B cell (primary cell): ENCODE data around the gene RASSF1. TPM values are rescaled to one million over a fixed set of nuclear protein-coding genes. Genes with fewer than 3 reads are reported as not detected.

ENCODE experiments used
- ATAC-seq: fragments of 200-7000 bp; cut with Tn5 transposase; one replicate; pipeline ENCODE4 v1.10.0; 2021; ENCODE audit warnings: low read depth, mild to moderate bottlenecking, moderate number of reproducible peaks, moderate library complexity
- CTCF ChIA-PET: fragments of 350-600 bp; sonication (Branson Sonifier 250); formaldehyde crosslinking; loops from one replicate; lab custom pipeline; 2021; ENCODE audit warnings: antibody characterized with exemption, inconsistent platforms; lab: Charles Lee
- POLR2A ChIA-PET: fragments of 350-600 bp; sonication (Branson Sonifier 250); formaldehyde crosslinking; loops from one replicate; lab custom pipeline; 2021; ENCODE audit warnings: antibody characterized with exemption; lab: Charles Lee
- DNase-seq: peaks from one replicate; pipeline ENCODE4 v3.0.0; 2013
- H2AFZ ChIP-seq: 2 replicates; pipeline ENCODE4 v1.6.1; 2012; ENCODE audit warnings: mild to moderate bottlenecking, low read depth, low read length; ENCODE audit not compliant: insufficient read depth, poor library complexity, severe bottlenecking
- H3K27ac ChIP-seq, 2 donors: 1 replicate in 1 of 2; 2 replicates in 1 of 2; pipeline ENCODE4 v1.5.1; 2012 to 2013; ENCODE audit warnings: low read length in 2 of 2, mild to moderate bottlenecking in 2 of 2, moderate library complexity in 1 of 2
- H3K27me3 ChIP-seq, 4 experiments: fragments of 200-600 bp in 1 of 4; sonication (generic) in 1 of 4; replicated peaks in 1 of 4; 1 replicate in 2 of 4; 2 replicates in 2 of 4; pipeline versions ENCODE4 v1.6.1 to v1.7.0; 2013 to 2016; ENCODE audit warnings: low read length in 3 of 4, mild to moderate bottlenecking in 2 of 4, mixed read lengths in 1 of 4, moderate library complexity in 1 of 4; ENCODE audit not compliant: insufficient read depth in 4 of 4, control insufficient read depth in 3 of 4; ENCODE audit errors: control extremely low read depth in 1 of 4
- H3K36me3 ChIP-seq, 2 experiments: replicated peaks in 1 of 2; 1 replicate in 1 of 2; 2 replicates in 1 of 2; pipeline versions ENCODE4 v1.6.1 to v1.7.1; 2013; ENCODE audit warnings: low read length in 1 of 2; ENCODE audit not compliant: insufficient read depth in 2 of 2, control insufficient read depth in 1 of 2; ENCODE audit errors: control extremely low read depth in 1 of 2, extremely low read depth in 1 of 2
- H3K4me1 ChIP-seq, 2 donors: fragments of 200-600 bp in 1 of 2; sonication (generic) in 1 of 2; 1 replicate in 1 of 2; 2 replicates in 1 of 2; pipeline versions ENCODE4 v1.5.1 to v1.6.1; 2013 to 2017; ENCODE audit warnings: low read length in 2 of 2; ENCODE audit not compliant: control insufficient read depth in 2 of 2, insufficient read depth in 2 of 2
- H3K4me2 ChIP-seq: replicated peaks from 2 replicates; pipeline ENCODE3; 2012; ENCODE audit warnings: mild to moderate bottlenecking, low read depth, low read length; ENCODE audit not compliant: poor library complexity, severe bottlenecking
- H3K4me3 ChIP-seq, 5 experiments: fragments of 200-600 bp in 1 of 5; sonication (generic) in 1 of 5; 1 replicate in 3 of 5; 2 replicates in 2 of 5; pipeline versions ENCODE4 v1.5.1 to v1.7.0; 2011 to 2016; ENCODE audit warnings: low read length in 4 of 5, mild to moderate bottlenecking in 4 of 5, low read depth in 2 of 5, control low read depth in 1 of 5, moderate library complexity in 1 of 5; ENCODE audit not compliant: insufficient read depth in 1 of 5; ENCODE audit errors: control extremely low read depth in 1 of 5, extremely low read depth in 1 of 5
- H3K79me2 ChIP-seq: fragments of 200-600 bp; sonication (generic); one replicate; pipeline ENCODE4 v1.6.0; 2016; ENCODE audit warnings: low read length; ENCODE audit not compliant: control insufficient read depth, insufficient read depth
- H3K9ac ChIP-seq: fragments of 200-600 bp; sonication (generic); 2 replicates; pipeline ENCODE4 v1.6.1; 2017; ENCODE audit warnings: mild to moderate bottlenecking, low read length, moderate library complexity
- H3K9me3 ChIP-seq, 3 donors: one replicate each; pipeline versions ENCODE4 v1.6.1 to v1.7.1; 2013; ENCODE audit warnings: low read length in 2 of 3; ENCODE audit not compliant: control insufficient read depth in 2 of 3, insufficient read depth in 1 of 3; ENCODE audit errors: control extremely low read depth in 1 of 3
- H4K20me1 ChIP-seq: 2 replicates; pipeline ENCODE4 v1.6.0; 2012; ENCODE audit warnings: mild to moderate bottlenecking, low read length; ENCODE audit not compliant: insufficient read depth, control insufficient read depth, poor library complexity, severe bottlenecking
- H3K27ac Mint-ChIP-seq: one replicate; pipeline ENCODE4 v1.8.0; 2021; ENCODE audit warnings: mixed read lengths
- H3K27me3 Mint-ChIP-seq: one replicate; pipeline ENCODE4 v1.8.0; 2021; ENCODE audit warnings: mixed read lengths
- H3K4me1 Mint-ChIP-seq: one replicate; pipeline ENCODE4 v1.8.0; 2021; ENCODE audit warnings: mixed read lengths
- H3K4me3 Mint-ChIP-seq: one replicate; pipeline ENCODE4 v1.8.0; 2021; ENCODE audit warnings: mixed read lengths
- H3K9me3 Mint-ChIP-seq: one replicate; pipeline ENCODE4 v1.8.0; 2022; ENCODE audit warnings: mixed read lengths; ENCODE audit not compliant: insufficient read depth
- CTCF ChIP-seq: fragments of 200-600 bp; IDR thresholded peaks from one replicate; pipeline ENCODE4 v1.8.0; 2022; ENCODE audit warnings: antibody characterized with exemption, mild to moderate bottlenecking
- EZH2 ChIP-seq: IDR thresholded peaks from 2 replicates; pipeline ENCODE4 v1.6.1; 2012; ENCODE audit warnings: borderline replicate concordance, low read depth, mild to moderate bottlenecking, moderate library complexity, low read length; ENCODE audit not compliant: insufficient read depth, poor library complexity, severe bottlenecking
- WGBS: methylation state at CpG from one replicate; pipeline ENCODE4 v1.1.5; 2013; ENCODE audit warnings: missing lambda C conversion rate; ENCODE audit not compliant: insufficient coverage; 5-methylcytosine and 5-hydroxymethylcytosine counted together
- intact Hi-C: fragments of 100-400 bp; cut with micrococcal nuclease; formaldehyde crosslinking; loops from one replicate; pipeline ENCODE4 v1.10.0; 2022
- polyA plus RNA-seq: library from polyadenylated mRNA; depleted of rRNA; stranded (reverse); fragments of >200 nt; gene quantifications from 2 replicates; pipeline ENCODE4 v1.2.3, GENCODE V29; 2012
- total RNA-seq, 2 donors: library from RNA; stranded (reverse); fragments of 120-200 nt in 1 of 2; gene quantifications; 1 replicate in 1 of 2; 2 replicates in 1 of 2; pipeline versions ENCODE4 v1.2.3 to v1.2.4, GENCODE V29; 2013 to 2022

RASSF1 gene
- total and polyA plus RNA-seq, 2 donors (not counting 1 experiment from before 2014, with no cell fraction given): 121 to 223 TPM

GRCh38 chr3:50373146-50374051, 32.8 kb upstream of the RASSF1 start:
- Histone ChIP-seq H4K20me1 (no peaks in the 10 kb centered on the region), H3K27ac (no peak overlapping the region), H3K4me1 (no peaks in the 10 kb centered on the region), H2AFZ (no peak overlapping the region), H3K27me3 (no peaks in the 10 kb centered on the region), H3K4me3 (no peak overlapping the region), H3K9me3 (no peaks in the 10 kb centered on the region), H3K4me2 (no peak overlapping the region), H3K36me3 (no peaks in the 10 kb centered on the region), H3K9ac (no peak overlapping the region), H3K79me2 (no peaks in the 10 kb centered on the region)
- ChIA-PET POLR2A (no interaction called here), CTCF (no interaction called here)
- intact Hi-C loops: no loop called here
- WGBS: 78% methylated on average over 11 of the region's 12 CpGs
- H3K27ac Mint-ChIP-seq: no peak overlapping the region
- no peaks in the 10 kb centered on the region for H3K9me3 Mint-ChIP-seq
- no peak for DNase-seq
- no peak overlapping the region for H3K4me3 Mint-ChIP-seq
- no peak for TF ChIP-seq CTCF
- peaks cover 12% of the 10 kb centered on the region for H3K27me3 Mint-ChIP-seq
- H3K4me1 Mint-ChIP-seq: no peaks in the 10 kb centered on the region
- ATAC-seq: no peak

- POLR2A ChIA-PET: no interaction called here
- H3K4me2 ChIP-seq: no peak overlapping the region
- no peak overlapping the region for H3K9ac ChIP-seq
- Mint-ChIP-seq H3K27me3 (peaks cover 12% of the 10 kb centered on the region), H3K4me3 (no peak overlapping the region), H3K9me3 (no peaks in the 10 kb centered on the region), H3K27ac (no peak overlapping the region), H3K4me1 (no peaks in the 10 kb centered on the region)
- TF ChIP-seq CTCF (no peak), EZH2 (no peak)
- H3K27ac ChIP-seq: no peak overlapping the region
- H3K9me3 ChIP-seq: no peaks in the 10 kb centered on the region
- H3K27me3 ChIP-seq: no peaks in the 10 kb centered on the region
- intact Hi-C loops: no loop called here
- no peaks in the 10 kb centered on the region for H3K4me1 ChIP-seq
- no peak for DNase-seq
- 69% methylated on average over 8 of the region's 8 CpGs for WGBS
- CTCF ChIA-PET: no interaction called here
- no peak for ATAC-seq
- H4K20me1 ChIP-seq: no peaks in the 10 kb centered on the region
- H3K4me3 ChIP-seq: no peak overlapping the region
- no peak overlapping the region for H2AFZ ChIP-seq
- H3K79me2 ChIP-seq: no peaks in the 10 kb centered on the region
- no peaks in the 10 kb centered on the region for H3K36me3 ChIP-seq
These were observed 31.7 kb upstream of the RASSF1 start for GRCh38 chr3:50372349-50372748.
